Mesodermal cell (in vitro differentiated cells): ENCODE measurements around the gene TIAM2.
A peak's percentile ranks its signal among the peaks of the same experiment; 100 is the strongest.

Source experiments
- H3K27ac ChIP-seq: 2 replicates; pipeline ENCODE4 v1.7.0; 2013; ENCODE audit warnings: mild to moderate bottlenecking, low read depth, low read length, moderate library complexity; ENCODE audit not compliant: severe bottlenecking
- H3K36me3 ChIP-seq: 2 replicates; pipeline ENCODE4 v1.7.1; 2013; ENCODE audit warnings: mild to moderate bottlenecking, low read length, moderate library complexity; ENCODE audit not compliant: control insufficient read depth, insufficient read depth
- H3K4me1 ChIP-seq: one replicate; pipeline ENCODE4 v1.7.1; 2013; ENCODE audit warnings: mild to moderate bottlenecking, low read length; ENCODE audit not compliant: insufficient read depth, control insufficient read depth, poor library complexity, severe bottlenecking
- H3K4me3 ChIP-seq: 2 replicates; pipeline ENCODE4 v1.7.0; 2013; ENCODE audit warnings: low read length, control low read depth, mild to moderate bottlenecking; ENCODE audit not compliant: insufficient read depth, poor library complexity, severe bottlenecking; ENCODE audit errors: extremely low read depth
- H3K9me3 ChIP-seq: 2 replicates; pipeline ENCODE4 v1.7.1; 2013; ENCODE audit warnings: mild to moderate bottlenecking, low read length, moderate library complexity; ENCODE audit not compliant: control insufficient read depth
- WGBS, 2 experiments: methylation state at CpG; one replicate each; pipeline ENCODE4 v1.1.5; 2013; ENCODE audit warnings: missing lambda C conversion rate in 2 of 2; ENCODE audit not compliant: insufficient coverage in 2 of 2; 5-methylcytosine and 5-hydroxymethylcytosine counted together

The TIAM2 gene

DNA sequence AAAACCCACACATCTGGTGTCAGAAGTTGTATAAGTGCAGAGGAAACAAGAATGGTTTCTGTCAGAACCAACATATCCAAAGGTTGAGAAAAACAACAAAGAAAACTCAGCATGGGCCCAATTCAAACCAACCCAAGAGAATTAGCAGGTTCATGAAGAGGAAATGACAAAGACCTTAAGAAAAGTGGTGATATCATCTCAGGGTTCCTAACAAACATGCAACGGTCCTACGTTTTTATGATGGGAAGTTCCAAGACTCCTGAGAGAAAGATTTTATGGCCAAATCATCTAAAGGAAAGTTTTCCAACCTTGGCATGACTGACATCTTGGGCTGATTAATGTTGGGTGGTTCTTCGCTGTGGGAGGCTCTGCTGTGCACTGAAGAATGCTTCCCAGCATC, 296.2 kb downstream of the TIAM2 start:
- Histone ChIP-seq H3K4me1 (peaks cover 9% of the 10 kb centered on the region), H3K9me3 (no peaks in the 10 kb centered on the region), H3K4me3 (no peak overlapping the region), H3K27ac (no peak overlapping the region), H3K36me3 (peaks cover 73% of the 10 kb centered on the region)
- 90 to 95% methylated on average over 2 of the region's 3 CpGs for WGBS, 2 experiments

DNA sequence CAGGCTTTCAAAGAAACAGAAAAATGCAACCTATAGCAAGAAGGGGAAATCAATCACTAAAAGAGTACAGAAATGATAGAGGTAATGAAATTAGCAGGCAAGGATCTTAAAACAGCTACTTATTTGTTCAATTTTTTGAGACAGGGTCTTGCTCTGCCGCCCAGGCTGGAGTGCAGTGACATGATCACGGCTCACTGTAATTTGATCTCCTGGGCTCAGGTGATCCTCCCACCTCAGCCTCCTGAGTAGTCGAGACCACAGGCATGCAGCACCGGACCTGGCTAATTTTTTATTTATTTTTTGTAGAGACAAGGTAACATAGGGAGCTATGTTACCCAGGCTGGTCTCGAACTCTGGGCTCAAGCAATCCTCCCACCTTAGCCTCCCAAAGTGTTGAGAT, 297.6 kb downstream of the TIAM2 start:
- WGBS, 2 experiments, result 90 to 100% methylated on average over 2 of the region's 5 CpGs
- Histone ChIP-seq H3K36me3 (peaks cover 83% of the 10 kb centered on the region), H3K4me3 (no peak overlapping the region), H3K4me1 (peaks cover 9% of the 10 kb centered on the region), H3K9me3 (no peaks in the 10 kb centered on the region), H3K27ac (no peak overlapping the region)

DNA sequence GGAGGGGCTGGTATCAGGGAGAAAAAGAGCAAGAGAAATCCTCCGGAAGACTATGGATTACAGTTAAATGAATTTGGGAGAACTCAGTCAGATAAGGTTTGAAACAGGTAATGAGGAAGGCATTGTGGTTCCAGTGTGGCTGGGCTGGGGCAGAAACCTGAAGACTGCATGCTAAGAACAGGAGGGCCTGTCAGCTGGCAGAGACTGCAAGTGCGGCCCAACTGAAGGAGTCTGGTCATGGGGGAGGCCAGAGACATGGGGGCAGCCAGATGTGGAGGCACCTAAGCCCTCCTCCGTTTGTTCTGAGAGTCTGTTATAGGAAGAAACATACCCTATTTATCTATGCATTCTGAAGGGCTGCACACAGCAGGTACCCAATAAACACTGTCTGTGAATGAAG, 302.6 kb downstream of the TIAM2 start:
- H3K36me3 ChIP-seq, result peaks cover 69% of the 10 kb centered on the region
- H3K4me1 ChIP-seq, result no peaks in the 10 kb centered on the region
- H3K4me3 ChIP-seq, result no peak overlapping the region
- H3K9me3 ChIP-seq, result no peaks in the 10 kb centered on the region
- H3K27ac ChIP-seq, result no peak overlapping the region
- 100% methylated on average over 1 to 2 of the region's 3 CpGs for WGBS, 2 experiments

GRCh38 chr6:155301867-155302266, 306.8 kb downstream of the TIAM2 start:
- H3K36me3 ChIP-seq, result peaks cover 56% of the 10 kb centered on the region
- H3K27ac ChIP-seq, result peak overlapping the region; percentile 23

DNA sequence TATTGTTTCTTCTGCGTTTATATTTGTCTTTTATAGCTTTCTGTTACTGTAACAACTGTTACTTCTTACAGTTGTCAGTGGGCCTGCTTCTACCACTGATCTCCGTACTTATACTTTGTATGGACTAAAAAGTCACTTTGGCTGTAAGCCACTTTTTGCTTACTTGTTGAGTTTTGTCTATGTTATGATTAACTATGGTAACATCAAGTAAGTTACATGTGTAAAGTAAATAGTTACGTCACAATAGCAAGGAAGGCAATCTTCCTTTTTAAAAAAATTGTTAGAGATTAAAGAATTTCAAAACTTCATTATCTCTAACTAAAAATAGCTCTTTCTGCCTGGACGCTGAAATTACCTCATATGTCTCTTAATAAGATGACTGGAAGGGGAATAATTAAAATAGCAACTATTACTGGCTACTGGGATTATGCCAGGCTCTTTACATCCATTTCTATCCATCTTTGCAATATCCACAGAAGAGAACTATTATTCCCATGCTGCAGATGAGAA, 308.3 kb downstream of the TIAM2 start:
- no CpG with 5 or more reads among the region's 4 CpGs for WGBS, 2 experiments
- no peaks in the 10 kb centered on the region for H3K4me1 ChIP-seq
- no peak overlapping the region for H3K27ac ChIP-seq
- peaks cover 61% of the 10 kb centered on the region for H3K36me3 ChIP-seq
- no peak overlapping the region for H3K4me3 ChIP-seq
- no peaks in the 10 kb centered on the region for H3K9me3 ChIP-seq

More at GRCh38 chr6:155301867-155302266, 306.8 kb downstream of the TIAM2 start:
- Histone ChIP-seq H3K4me3 (no peak overlapping the region), H3K9me3 (no peaks in the 10 kb centered on the region), H3K4me1 (no peaks in the 10 kb centered on the region)
- 71% methylated on average over 1 of the region's 2 CpGs; no CpG with 5 or more reads in 1 of the 2 experiments for WGBS, 2 experiments

DNA sequence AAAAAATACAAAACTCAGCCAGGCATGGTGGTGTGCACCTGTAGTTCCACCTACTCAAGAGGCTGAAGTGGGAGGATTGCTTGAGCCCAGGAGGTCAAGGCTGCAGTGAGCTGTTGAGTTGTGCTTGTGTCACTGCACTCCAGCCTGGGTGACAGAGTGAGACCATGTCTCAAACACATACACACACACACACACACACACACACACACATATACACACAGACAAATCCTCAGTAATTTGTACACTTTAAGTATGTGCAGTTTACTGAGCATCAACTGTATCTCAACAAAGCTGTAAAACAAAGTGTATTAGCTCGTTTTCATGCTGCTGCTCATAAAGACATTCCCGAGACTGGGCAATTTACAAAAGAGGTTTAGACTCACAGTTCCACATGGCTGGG, 311.8 kb downstream of the TIAM2 start:
- peaks cover 63% of the 10 kb centered on the region for H3K36me3 ChIP-seq
- H3K9me3 ChIP-seq, result no peaks in the 10 kb centered on the region
- H3K27ac ChIP-seq, result no peak overlapping the region
- WGBS, 2 experiments, result 100% methylated on average over 2 of the region's 2 CpGs
- H3K4me3 ChIP-seq, result no peak overlapping the region
- H3K4me1 ChIP-seq, result peaks cover 5% of the 10 kb centered on the region
